Upper lobe of right lung (tissue), 1 donor: ENCODE measurements around the gene NOL11. TPM values are rescaled to one million over a fixed set of nuclear protein-coding genes. Genes with fewer than 3 reads are reported as not detected.

Source experiments
- ATAC-seq: fragments of 200-7000 bp; cut with Tn5 transposase; one replicate; pipeline ENCODE4 v1.9.1; 2020; ENCODE audit warnings: mild to moderate bottlenecking, moderate library complexity
- DNase-seq: peaks from one replicate; pipeline ENCODE4 v3.0.0-alpha.2; 2020
- H3K27ac ChIP-seq: fragments of 200-600 bp; one replicate; pipeline ENCODE4 v1.8.0; 2022
- H3K27me3 ChIP-seq: fragments of 200-600 bp; one replicate; pipeline ENCODE4 v1.8.0; 2022; ENCODE audit warnings: mild to moderate bottlenecking
- H3K36me3 ChIP-seq: fragments of 200-600 bp; one replicate; pipeline ENCODE4 v1.8.0; 2022
- H3K4me1 ChIP-seq: fragments of 200-600 bp; one replicate; pipeline ENCODE4 v1.8.0; 2022
- H3K4me3 ChIP-seq: fragments of 200-600 bp; one replicate; pipeline ENCODE4 v1.8.0; 2022; ENCODE audit warnings: mild to moderate bottlenecking
- H3K9me3 ChIP-seq: fragments of 200-600 bp; one replicate; pipeline ENCODE4 v1.8.0; 2022
- intact Hi-C: fragments of 100-400 bp; cut with DNase I; formaldehyde crosslinking; loops from one replicate; pipeline ENCODE4 v1.11.0; 2022
- total RNA-seq: library from RNA; stranded (reverse); fragmentation: NEBNext Ultra II Directional; extraction: Animal tissue kit (Norgen Biotek cat#: 25700); gene quantifications from one replicate; pipeline ENCODE4 v1.2.1, GENCODE V29; 2021
- TF ChIP-seq, protein P1 (sequence below): fragments of 200-600 bp; IDR thresholded peaks from one replicate; pipeline ENCODE4 v1.8.0; 2022; ENCODE audit warnings: antibody characterized with exemption
- donor health status: DM: no; HTN: yes; CAD: no; lungs with severe emphysema.

Gene NOL11
- total RNA-seq, 1 donor from 2014 or later: 30.5 TPM

DNA sequence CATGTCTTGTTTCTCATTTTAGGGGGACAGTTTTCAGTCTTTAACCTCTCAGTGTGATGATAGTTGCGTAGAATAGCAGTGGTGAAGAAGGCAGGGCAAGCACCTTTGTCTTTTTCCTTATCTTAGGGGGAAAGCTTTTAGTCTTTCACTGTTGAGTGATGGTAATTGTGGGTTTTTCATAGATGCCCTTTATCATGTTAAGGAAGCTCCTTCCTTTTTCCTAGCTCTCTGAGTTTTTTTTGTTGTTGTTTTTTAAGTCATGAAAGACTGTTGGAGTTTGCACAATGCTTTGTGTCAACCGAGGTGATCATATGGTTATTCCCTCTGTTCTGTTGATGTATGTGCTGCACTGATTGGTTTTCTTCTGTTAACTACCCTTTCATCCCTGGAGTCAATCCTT lies 15.7 kb downstream of the NOL11 start:
- Histone ChIP-seq H3K36me3 (peaks cover 97% of the 10 kb centered on the region), H3K4me3 (no peak overlapping the region), H3K27me3 (no peaks in the 10 kb centered on the region), H3K4me1 (no peaks in the 10 kb centered on the region), H3K9me3 (no peaks in the 10 kb centered on the region), H3K27ac (no peak overlapping the region)
- DNase-seq (no peak), ATAC-seq (no peak)
- TF ChIP-seq, protein P1, sequence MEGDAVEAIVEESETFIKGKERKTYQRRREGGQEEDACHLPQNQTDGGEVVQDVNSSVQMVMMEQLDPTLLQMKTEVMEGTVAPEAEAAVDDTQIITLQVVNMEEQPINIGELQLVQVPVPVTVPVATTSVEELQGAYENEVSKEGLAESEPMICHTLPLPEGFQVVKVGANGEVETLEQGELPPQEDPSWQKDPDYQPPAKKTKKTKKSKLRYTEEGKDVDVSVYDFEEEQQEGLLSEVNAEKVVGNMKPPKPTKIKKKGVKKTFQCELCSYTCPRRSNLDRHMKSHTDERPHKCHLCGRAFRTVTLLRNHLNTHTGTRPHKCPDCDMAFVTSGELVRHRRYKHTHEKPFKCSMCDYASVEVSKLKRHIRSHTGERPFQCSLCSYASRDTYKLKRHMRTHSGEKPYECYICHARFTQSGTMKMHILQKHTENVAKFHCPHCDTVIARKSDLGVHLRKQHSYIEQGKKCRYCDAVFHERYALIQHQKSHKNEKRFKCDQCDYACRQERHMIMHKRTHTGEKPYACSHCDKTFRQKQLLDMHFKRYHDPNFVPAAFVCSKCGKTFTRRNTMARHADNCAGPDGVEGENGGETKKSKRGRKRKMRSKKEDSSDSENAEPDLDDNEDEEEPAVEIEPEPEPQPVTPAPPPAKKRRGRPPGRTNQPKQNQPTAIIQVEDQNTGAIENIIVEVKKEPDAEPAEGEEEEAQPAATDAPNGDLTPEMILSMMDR: no peak
- intact Hi-C loops: no loop called here

GRCh38 chr17:67737145-67737544 lies 19.4 kb downstream of the NOL11 start:
- Histone ChIP-seq H3K9me3 (no peaks in the 10 kb centered on the region), H3K4me1 (no peaks in the 10 kb centered on the region), H3K27ac (no peak overlapping the region), H3K27me3 (no peaks in the 10 kb centered on the region), H3K36me3 (peaks cover 99% of the 10 kb centered on the region), H3K4me3 (no peak overlapping the region)
- DNase-seq (no peak), ATAC-seq (no peak)
- TF ChIP-seq, protein P1: no peak
- intact Hi-C loops: no loop called here

- Histone ChIP-seq H3K27me3 (no peaks in the 10 kb centered on the region), H3K9me3 (no peaks in the 10 kb centered on the region), H3K36me3 (peaks cover 93% of the 10 kb centered on the region), H3K4me3 (no peak overlapping the region), H3K27ac (no peak overlapping the region), H3K4me1 (no peaks in the 10 kb centered on the region)
- no peak for ATAC-seq
- intact Hi-C loops: no loop called here
- no peak for DNase-seq
- TF ChIP-seq, protein P1: no peak
These were observed 24.3 kb downstream of the NOL11 start for GRCh38 chr17:67742025-67742424.

- no peaks in the 10 kb centered on the region for H3K9me3 ChIP-seq
- peaks cover 73% of the 10 kb centered on the region for H3K36me3 ChIP-seq
- TF ChIP-seq, protein P1: no peak
- DNase-seq (no peak), ATAC-seq (no peak)
- no peaks in the 10 kb centered on the region for H3K27me3 ChIP-seq
- no peak overlapping the region for H3K4me3 ChIP-seq
- no peak overlapping the region for H3K27ac ChIP-seq
- intact Hi-C loops: no loop called here
- H3K4me1 ChIP-seq: no peaks in the 10 kb centered on the region
These were observed 29.2 kb downstream of the NOL11 start for GRCh38 chr17:67746704-67747571.

GRCh38 chr17:67747681-67748235 lies 30.0 kb downstream of the NOL11 start:
- no peaks in the 10 kb centered on the region for H3K4me1 ChIP-seq
- TF ChIP-seq, protein P1: no peak
- no peak for ATAC-seq
- H3K36me3 ChIP-seq: peaks cover 64% of the 10 kb centered on the region
- H3K27ac ChIP-seq: no peak overlapping the region
- H3K27me3 ChIP-seq: no peaks in the 10 kb centered on the region
- H3K4me3 ChIP-seq: no peak overlapping the region
- intact Hi-C loops: no loop called here
- no peaks in the 10 kb centered on the region for H3K9me3 ChIP-seq
- DNase-seq: no peak
